K562 (cell line): Measurements from ENCODE around the gene HRH1. TPM values are rescaled to one million over a fixed set of nuclear protein-coding genes. Genes with fewer than 3 reads are reported as not detected.

Experiments used
- ATAC-seq: fragments of 200-7000 bp; cut with Tn5 transposase; 3 replicates; pipeline ENCODE4 v1.9.1; 2020; ENCODE audit warnings: moderate library complexity
- BruUV-seq: library from RNA; stranded (reverse); fragments of 400-500 nt; replicated peaks from 2 replicates; lab custom pipeline; 2021; lab: Mats Ljungman, UMichigan
- CTCF ChIA-PET: fragments of 300-600 bp; formaldehyde crosslinking; extraction: SDS; loops from one replicate; lab custom pipeline; 2021; ENCODE audit warnings: low intra/inter-chr PET ratio; lab: Yijun Ruan, JAX
- POLR2A ChIA-PET: fragments of 300-600, 350-650 bp; sonication (Branson Sonifier 250); formaldehyde crosslinking; extraction: SDS; loops from one replicate; lab custom pipeline; 2021; ENCODE audit warnings: antibody characterized with exemption, inconsistent platforms; lab: Yijun Ruan, JAX
- DNase-seq, 4 experiments: peaks; one replicate each; pipeline versions ENCODE4 v3.0.0 to v3.0.0-alpha.2; 2011 to 2018; ENCODE audit warnings: low spot score in 3 of 4, mixed read lengths in 3 of 4; ENCODE audit errors: extremely low read depth in 1 of 4
- FAIRE-seq: peaks from 2 replicates; lab custom pipeline; 2011; peaks lifted over from hg19 to GRCh38; lab: Jason Lieb, UNC
- H2AFZ ChIP-seq: 2 replicates; pipeline ENCODE4 v1.6.0; 2011; ENCODE audit warnings: low read depth, low read length, control low read depth, inconsistent platforms
- H3K27ac ChIP-seq: fragments of 200-600 bp; 3 replicates; pipeline ENCODE4 v1.8.0; 2011; ENCODE audit warnings: low read depth, mild to moderate bottlenecking, control low read depth, inconsistent platforms, low read length, moderate library complexity, mixed read lengths; ENCODE audit errors: extremely low read depth
- H3K27me3 ChIP-seq, 2 experiments: fragments of 300-600 bp in 1 of 2; 2 replicates in 1 of 2; 3 replicates in 1 of 2; pipeline versions ENCODE4 v1.6.0 to v1.8.0; 2011; ENCODE audit warnings: inconsistent platforms in 2 of 2, low read length in 2 of 2, mild to moderate bottlenecking in 1 of 2, mixed read lengths in 1 of 2, moderate library complexity in 1 of 2; ENCODE audit not compliant: control insufficient read depth in 2 of 2, insufficient read depth in 2 of 2
- H3K36me3 ChIP-seq: fragments of 300-600 bp; 3 replicates; pipeline ENCODE4 v1.8.0; 2011; ENCODE audit warnings: mild to moderate bottlenecking, low read length, inconsistent platforms; ENCODE audit not compliant: control insufficient read depth, insufficient read depth
- H3K4me1 ChIP-seq, 2 experiments: fragments of 200-600 bp in 1 of 2; replicated peaks in 1 of 2; 2 replicates in 1 of 2; 3 replicates in 1 of 2; pipeline versions ENCODE4 v1.5.1 to v1.8.0; 2011; ENCODE audit warnings: inconsistent platforms in 2 of 2, low read length in 2 of 2, mild to moderate bottlenecking in 1 of 2, mixed read lengths in 1 of 2, moderate library complexity in 1 of 2; ENCODE audit not compliant: control insufficient read depth in 2 of 2, insufficient read depth in 2 of 2
- H3K4me2 ChIP-seq: 2 replicates; pipeline ENCODE4 v1.6.1; 2011; ENCODE audit warnings: low read length, control low read depth, inconsistent platforms, mixed read lengths; ENCODE audit not compliant: insufficient read depth
- H3K4me3 ChIP-seq: fragments of 200-600 bp; sonication (generic), shearing (Covaris generic); 2 replicates; pipeline ENCODE4 v1.5.1; 2016; ENCODE audit warnings: control low read depth, inconsistent platforms
- H3K79me2 ChIP-seq: fragments of 200-600 bp; 3 replicates; pipeline ENCODE4 v1.8.0; 2011; ENCODE audit warnings: low read length, inconsistent platforms; ENCODE audit not compliant: control insufficient read depth, insufficient read depth
- H3K9ac ChIP-seq, 2 experiments: 2 replicates each; pipeline versions ENCODE4 v1.6.0 to v1.6.1; 2011; ENCODE audit warnings: low read depth in 2 of 2, low read length in 2 of 2, control low read depth in 1 of 2, inconsistent platforms in 1 of 2, mild to moderate bottlenecking in 1 of 2, mixed read lengths in 1 of 2; ENCODE audit not compliant: insufficient read depth in 1 of 2
- H3K9me1 ChIP-seq: one replicate; pipeline ENCODE4 v1.6.0; 2011; ENCODE audit warnings: inconsistent platforms, mild to moderate bottlenecking, low read length, moderate library complexity; ENCODE audit not compliant: control insufficient read depth, insufficient read depth
- H3K9me3 ChIP-seq: replicated peaks from 2 replicates; pipeline ENCODE4 v1.5.1; 2011; ENCODE audit warnings: low read depth, low read length, inconsistent platforms; ENCODE audit not compliant: control insufficient read depth, insufficient read depth
- H4K20me1 ChIP-seq: replicated peaks from 2 replicates; pipeline ENCODE4 v1.6.1; 2011; ENCODE audit warnings: low read length, inconsistent platforms, mixed read lengths; ENCODE audit not compliant: control insufficient read depth, insufficient read depth
- CCAR2 ChIP-seq: fragments of 200-400 bp; formaldehyde crosslinking; IDR thresholded peaks from 2 replicates; pipeline ENCODE4 v1.6.1; 2017; ENCODE audit warnings: mild to moderate bottlenecking, low read depth, low read length
- HDAC6 ChIP-seq: IDR thresholded peaks from 2 replicates; pipeline ENCODE4 v1.6.1; 2012; ENCODE audit warnings: low read depth, mild to moderate bottlenecking, control low read depth, inconsistent platforms, low read length, moderate library complexity
- RFX1 ChIP-seq: fragments of 450-650 bp; IDR thresholded peaks from 2 replicates; pipeline ENCODE4 v1.6.1; 2016; ENCODE audit warnings: mild to moderate bottlenecking, moderate library complexity
- ZNF124 ChIP-seq: sonication (generic); formaldehyde crosslinking; IDR thresholded peaks from 2 replicates; pipeline ENCODE4 v1.8.1; 2022; ENCODE audit warnings: missing genetic modification reagents
- ZNF133 ChIP-seq: fragments of 250-450 bp; sonication (Bioruptor Pico); IDR thresholded peaks from 2 replicates; pipeline ENCODE4 v1.4.0; 2020; ENCODE audit warnings: mild to moderate bottlenecking
- ZNF518B ChIP-seq: fragments of 250-450 bp; sonication (Bioruptor Pico); IDR thresholded peaks from 2 replicates; pipeline ENCODE4 v1.5.0; 2021; ENCODE audit warnings: mild to moderate bottlenecking, moderate library complexity
- WGBS: fragments of 100-300 bp; shearing (Covaris generic); methylation state at CpG from one replicate; pipeline ENCODE4 v1.1.6; 2016; ENCODE audit warnings: low coverage, mixed read lengths; ENCODE audit not compliant: insufficient coverage; ENCODE audit errors: missing lambda C conversion rate; 5-methylcytosine and 5-hydroxymethylcytosine counted together
- in situ Hi-C: fragments of 300-500 bp; cut with MboI; formaldehyde crosslinking; loops from 4 replicates; pipeline ENCODE4 v1.15.0; 2018; ENCODE audit warnings: inconsistent platforms, mixed read lengths
- intact Hi-C: fragments of 100-400 bp; cut with micrococcal nuclease; formaldehyde crosslinking; loops from 2 replicates; pipeline ENCODE4 v1.14.2; 2022
- polyA plus RNA-seq, 8 experiments: library from polyadenylated mRNA; depleted of rRNA in 4 of 8; stranded (reverse) in 5 of 8; unstranded in 3 of 8; fragments of >200 nt; fragmentation: Nextera tagmentation in 2 of 8; fragmentation: Illumina TruSeq in 1 of 8; extraction: Ambion mirVana in 2 of 8; extraction: Trizol in 1 of 8; gene quantifications; 2 replicates each; pipeline versions ENCODE4 v1.2.1 to v1.2.3, GENCODE V29; 2011 to 2014; ENCODE audit warnings: inconsistent platforms in 1 of 8, missing spikeins in 1 of 8
- total RNA-seq, 7 experiments: library from RNA; depleted of rRNA in 6 of 7; stranded (reverse); fragments of >200 nt in 6 of 7; fragmentation: Illumina TruSeq in 2 of 7; extraction: Trizol in 2 of 7; gene quantifications; 2 replicates each; pipeline versions ENCODE4 v1.2.1 to v1.2.3, GENCODE V29; 2011 to 2021; ENCODE audit warnings: low replicate concordance in 1 of 7

Gene HRH1
- total and polyA plus RNA-seq, 9 of the 15 experiments (the other 6 are each of a cell fraction or from before 2014, with no cell fraction given): 0.03 to 0.15 (median 0.06) TPM; not detected in 1

- Histone ChIP-seq H3K9me3 (no peaks in the 10 kb centered on the region), H3K36me3 (no peaks in the 10 kb centered on the region), H2AFZ (no peak overlapping the region), H4K20me1 (no peaks in the 10 kb centered on the region; the same call in 1 of the 2 replicates), H3K27me3 (peaks cover 0 to 21% of the 10 kb centered on the region in 2 experiments; a peak in 3 of 5 replicates), H3K9ac (no peak overlapping the region; a peak in 1 of 4 replicates), H3K27ac (no peak overlapping the region), H3K4me2 (no peak overlapping the region), H3K9me1 (no peaks in the 10 kb centered on the region), H3K79me2 (no peaks in the 10 kb centered on the region), H3K4me3 (no peak overlapping the region), H3K4me1 (no peaks in the 10 kb centered on the region)
- WGBS: under 1% methylated on average over 10 of the region's 10 CpGs
- FAIRE-seq (no peak), ATAC-seq (no peak), DNase-seq (peak in 1 of 4 experiments; percentile 5)
- TF ChIP-seq CCAR2 (no peak), ZNF124 (CRISPR knock-in tag) (no peak), ZNF133 (no peak), ZNF518B (CRISPR knock-in tag) (no peak), HDAC6 (no peak), RFX1 (peak; percentile 26; the same call in 1 of the 2 replicates)
- intact Hi-C loops (no loop called here), in situ Hi-C loops (no loop called here)
- ChIA-PET POLR2A (interaction anchor here (0.6 to 1.3 kb wide), 3 partner anchors 15 to 64 kb away, joined by 3 to 4 read pairs (median 3); no protein-coding TSS in a partner anchor), CTCF (no interaction called here)
- no TSS peak for BruUV-seq
Measured at GRCh38 chr3:11120091-11120805, 34.0 kb upstream of the HRH1 start.
